ENCODE results near the gene ZFHX3.
A peak's percentile ranks its signal among the peaks of the same experiment; 100 is the strongest.

Gene ZFHX3

GRCh38 chr16:72873853-72874252, 174.1 kb downstream of the ZFHX3 start:
- no peak for DNase-seq (ENCODE audit: low spot score)

- no peak for DNase-seq (ENCODE audit: low spot score)
Measured at GRCh38 chr16:72873044-72873443, 174.9 kb downstream of the ZFHX3 start.

- DNase-seq (ENCODE audit: low spot score): no peak
Measured at GRCh38 chr16:72865835-72866234, 182.1 kb downstream of the ZFHX3 start.

GRCh38 chr16:72865258-72865657, 182.7 kb downstream of the ZFHX3 start:
- no peak for DNase-seq (ENCODE audit: low spot score)

- DNase-seq (ENCODE audit: low spot score): no peak
Measured at GRCh38 chr16:72864130-72864833, 183.6 kb downstream of the ZFHX3 start.

GRCh38 chr16:72862090-72862489, 185.8 kb downstream of the ZFHX3 start:
- no peak for DNase-seq (ENCODE audit: low spot score)

- no peak for DNase-seq (ENCODE audit: low spot score)
Measured at GRCh38 chr16:72860726-72861562, 187.0 kb downstream of the ZFHX3 start.

- no peak for DNase-seq (ENCODE audit: low spot score)
Measured at GRCh38 chr16:72859581-72859980, 188.3 kb downstream of the ZFHX3 start.

GRCh38 chr16:72858665-72859493, 189.0 kb downstream of the ZFHX3 start:
- peak; percentile 38 for DNase-seq (ENCODE audit: low spot score)

- no peak for DNase-seq (ENCODE audit: low spot score)
Measured at GRCh38 chr16:72857834-72858664, 189.9 kb downstream of the ZFHX3 start.

- DNase-seq (ENCODE audit: low spot score): no peak
Measured at GRCh38 chr16:72856797-72857196, 191.1 kb downstream of the ZFHX3 start.

GRCh38 chr16:72854267-72854959, 193.5 kb downstream of the ZFHX3 start:
- DNase-seq (ENCODE audit: low spot score): no peak

- no peak for DNase-seq (ENCODE audit: low spot score)
Measured at GRCh38 chr16:72853575-72854266, 194.2 kb downstream of the ZFHX3 start.

GRCh38 chr16:72852421-72852820, 195.5 kb downstream of the ZFHX3 start:
- no peak for DNase-seq (ENCODE audit: low spot score)

- DNase-seq (ENCODE audit: low spot score): no peak
Measured at GRCh38 chr16:72850853-72851252, 197.1 kb downstream of the ZFHX3 start.

GRCh38 chr16:72850021-72850420, 197.9 kb downstream of the ZFHX3 start:
- no peak for DNase-seq (ENCODE audit: low spot score)

- peak; percentile 80 for DNase-seq (ENCODE audit: low spot score)
Measured at GRCh38 chr16:72848759-72849664, 198.9 kb downstream of the ZFHX3 start.

- DNase-seq (ENCODE audit: low spot score): no peak
Measured at GRCh38 chr16:72848028-72848400, 199.9 kb downstream of the ZFHX3 start.

Measured in Ammon's horn (tissue), 1 donor.